ENCODE data around the gene NPAS3.

- no peak for TF ChIP-seq CTCF (IDR thresholded peaks at IDR 0.05; ENCODE audit: insufficient read depth, low read length)
- no peak for TF ChIP-seq POLR2AphosphoS5 (IDR thresholded peaks at IDR 0.05; ENCODE audit: low read depth)
- no peak for TF ChIP-seq SPI1 (IDR thresholded peaks at IDR 0.05; ENCODE audit: borderline replicate concordance, low read depth)
- TF ChIP-seq GABPA (IDR thresholded peaks at IDR 0.05; ENCODE audit: low read depth) = no peak
- TF ChIP-seq, protein P1, sequence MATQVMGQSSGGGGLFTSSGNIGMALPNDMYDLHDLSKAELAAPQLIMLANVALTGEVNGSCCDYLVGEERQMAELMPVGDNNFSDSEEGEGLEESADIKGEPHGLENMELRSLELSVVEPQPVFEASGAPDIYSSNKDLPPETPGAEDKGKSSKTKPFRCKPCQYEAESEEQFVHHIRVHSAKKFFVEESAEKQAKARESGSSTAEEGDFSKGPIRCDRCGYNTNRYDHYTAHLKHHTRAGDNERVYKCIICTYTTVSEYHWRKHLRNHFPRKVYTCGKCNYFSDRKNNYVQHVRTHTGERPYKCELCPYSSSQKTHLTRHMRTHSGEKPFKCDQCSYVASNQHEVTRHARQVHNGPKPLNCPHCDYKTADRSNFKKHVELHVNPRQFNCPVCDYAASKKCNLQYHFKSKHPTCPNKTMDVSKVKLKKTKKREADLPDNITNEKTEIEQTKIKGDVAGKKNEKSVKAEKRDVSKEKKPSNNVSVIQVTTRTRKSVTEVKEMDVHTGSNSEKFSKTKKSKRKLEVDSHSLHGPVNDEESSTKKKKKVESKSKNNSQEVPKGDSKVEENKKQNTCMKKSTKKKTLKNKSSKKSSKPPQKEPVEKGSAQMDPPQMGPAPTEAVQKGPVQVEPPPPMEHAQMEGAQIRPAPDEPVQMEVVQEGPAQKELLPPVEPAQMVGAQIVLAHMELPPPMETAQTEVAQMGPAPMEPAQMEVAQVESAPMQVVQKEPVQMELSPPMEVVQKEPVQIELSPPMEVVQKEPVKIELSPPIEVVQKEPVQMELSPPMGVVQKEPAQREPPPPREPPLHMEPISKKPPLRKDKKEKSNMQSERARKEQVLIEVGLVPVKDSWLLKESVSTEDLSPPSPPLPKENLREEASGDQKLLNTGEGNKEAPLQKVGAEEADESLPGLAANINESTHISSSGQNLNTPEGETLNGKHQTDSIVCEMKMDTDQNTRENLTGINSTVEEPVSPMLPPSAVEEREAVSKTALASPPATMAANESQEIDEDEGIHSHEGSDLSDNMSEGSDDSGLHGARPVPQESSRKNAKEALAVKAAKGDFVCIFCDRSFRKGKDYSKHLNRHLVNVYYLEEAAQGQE (IDR thresholded peaks at IDR 0.05; ENCODE audit: insufficient replicate concordance, low read depth) = no peak
Observed at GRCh38 chr14:33622496-33622895, 683.8 kb downstream of the NPAS3 start.

All from HL-60 (cell line).